HG02623 (cell line): ENCODE measurements around the gene METTL24.
"Not testable (repeated sequence)": the region's sequence is repeated elsewhere in the genome, so short reads cannot be mapped to it uniquely, and the experiment has no call there.

Experiments used
- ATAC-seq: cut with Tn5 transposase; IDR thresholded peaks from one replicate; pipeline ENCODE4 v1.9.1; 2021; ENCODE audit warnings: moderate library complexity; ENCODE audit not compliant: unreplicated experiment

Gene METTL24

DNA sequence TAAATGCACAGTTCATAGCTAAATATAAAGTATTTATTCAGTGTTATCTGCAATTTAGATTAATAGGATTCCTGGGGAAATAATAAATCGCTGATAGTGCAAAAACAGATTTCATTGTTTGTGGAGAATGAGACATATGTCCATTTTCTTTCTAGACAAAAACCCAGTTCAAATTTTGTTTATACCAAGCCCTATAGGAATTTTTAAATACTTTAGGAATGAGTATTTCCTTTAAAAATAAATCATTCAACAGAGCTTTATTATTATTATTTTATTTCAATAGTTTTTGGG, 86.5 kb downstream of the METTL24 start:
- no peak for ATAC-seq

DNA sequence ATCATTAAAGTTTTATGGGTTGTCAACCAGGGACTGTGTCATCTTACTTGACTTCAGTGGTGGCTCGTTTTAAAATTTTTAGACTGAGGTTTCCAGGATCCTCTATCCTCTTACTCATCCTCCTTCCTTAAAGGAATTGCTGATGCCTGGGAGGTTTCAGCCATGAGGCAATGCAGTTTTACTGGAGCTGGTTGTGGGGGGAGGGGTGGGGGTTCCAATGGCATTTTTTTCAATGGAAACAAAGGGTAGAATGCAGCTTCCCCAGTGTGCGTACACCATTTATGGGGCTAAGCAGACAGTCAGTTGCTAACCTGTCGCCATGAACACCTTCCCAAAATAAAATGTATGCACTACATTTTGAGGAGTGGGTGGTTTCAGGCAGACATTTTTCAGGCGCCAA, 88.0 kb downstream of the METTL24 start:
- ATAC-seq, result no peak

- no peak for ATAC-seq
Observed at GRCh38 chr6:110269623-110270022, 88.5 kb downstream of the METTL24 start.

DNA sequence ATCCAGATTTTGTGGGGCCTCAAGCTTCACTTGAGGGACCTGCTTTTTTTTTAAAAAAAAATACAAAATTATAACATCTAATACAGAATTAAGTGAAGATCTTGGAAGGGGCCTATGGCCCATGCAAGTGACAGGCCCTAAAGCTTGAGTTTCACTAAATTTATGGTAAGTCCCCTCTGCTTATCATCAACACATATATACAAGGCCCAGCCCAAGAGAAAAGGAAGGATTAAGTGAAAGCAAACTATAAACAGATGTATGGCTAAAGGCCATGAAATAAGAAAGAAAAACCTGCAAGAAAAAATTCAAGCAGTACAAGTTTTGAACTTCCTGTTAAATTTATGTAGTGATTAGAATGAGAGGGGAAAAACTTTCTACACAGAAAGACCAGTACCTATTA, 91.2 kb downstream of the METTL24 start:
- no peak for ATAC-seq

- no peak for ATAC-seq
Observed at GRCh38 chr6:110265273-110265672, 92.9 kb downstream of the METTL24 start.

DNA sequence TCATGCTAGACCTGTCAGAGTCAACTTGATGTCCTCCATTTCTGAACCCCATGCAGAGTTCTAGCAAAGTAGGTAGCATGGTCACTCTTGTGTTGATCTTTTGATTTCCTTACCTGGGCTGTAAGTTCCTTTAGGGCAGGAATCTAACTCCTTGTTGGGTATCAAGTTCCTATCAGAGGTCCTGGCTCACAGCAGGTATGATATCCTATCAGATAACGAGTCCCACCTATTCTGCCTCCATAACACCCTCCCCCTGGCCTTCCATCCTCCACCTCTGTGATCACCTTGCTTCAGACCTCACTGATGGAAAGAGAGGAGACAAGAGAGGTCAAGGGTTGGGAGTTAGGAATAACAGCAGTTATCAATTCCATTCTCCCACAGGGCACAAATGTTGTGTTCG, 101.8 kb downstream of the METTL24 start:
- ATAC-seq, result no peak

- no peak for ATAC-seq
Observed at GRCh38 chr6:110255211-110255750, 102.9 kb downstream of the METTL24 start.

DNA sequence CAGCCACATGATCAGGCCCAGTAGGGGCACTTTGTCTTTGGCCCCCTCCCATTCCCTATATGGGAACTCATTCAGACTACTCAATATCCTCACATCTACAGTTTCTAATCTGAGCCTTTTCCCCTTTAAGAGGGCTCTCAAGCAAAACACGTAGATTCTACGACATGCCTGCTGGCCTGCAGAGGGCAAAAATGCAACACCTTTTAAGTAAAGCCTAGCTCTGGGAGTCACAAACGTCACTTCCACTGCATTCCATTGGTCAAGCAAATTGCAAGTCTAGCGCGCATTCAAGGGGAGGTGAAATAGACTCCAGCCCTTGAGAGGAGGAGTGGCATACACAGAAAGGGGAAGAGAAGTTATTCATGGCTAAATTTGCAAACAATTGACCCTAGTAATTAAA, 107.3 kb downstream of the METTL24 start:
- no peak for ATAC-seq

DNA sequence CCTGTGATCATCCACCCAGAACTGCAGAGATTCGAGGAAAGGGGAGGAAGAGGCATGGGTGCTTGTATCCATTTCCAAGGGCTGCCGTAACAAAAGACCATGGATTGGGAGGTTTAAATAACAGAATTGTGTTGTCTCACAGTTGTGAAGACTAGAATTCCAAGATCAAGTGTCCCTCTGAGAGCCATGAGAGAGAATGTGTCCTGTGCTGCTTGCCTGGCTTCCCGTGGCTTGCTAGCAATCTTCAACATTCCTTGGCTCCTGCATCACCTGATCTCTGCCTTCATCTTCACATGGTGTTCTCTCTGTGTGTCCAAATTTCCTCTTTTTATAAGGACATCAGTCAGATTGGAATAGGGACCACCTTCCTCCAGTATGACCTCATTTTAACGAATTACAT, 108.1 kb downstream of the METTL24 start:
- ATAC-seq, result no peak

GRCh38 chr6:110246900-110247546, 111.1 kb downstream of the METTL24 start:
- ATAC-seq, result no peak

DNA sequence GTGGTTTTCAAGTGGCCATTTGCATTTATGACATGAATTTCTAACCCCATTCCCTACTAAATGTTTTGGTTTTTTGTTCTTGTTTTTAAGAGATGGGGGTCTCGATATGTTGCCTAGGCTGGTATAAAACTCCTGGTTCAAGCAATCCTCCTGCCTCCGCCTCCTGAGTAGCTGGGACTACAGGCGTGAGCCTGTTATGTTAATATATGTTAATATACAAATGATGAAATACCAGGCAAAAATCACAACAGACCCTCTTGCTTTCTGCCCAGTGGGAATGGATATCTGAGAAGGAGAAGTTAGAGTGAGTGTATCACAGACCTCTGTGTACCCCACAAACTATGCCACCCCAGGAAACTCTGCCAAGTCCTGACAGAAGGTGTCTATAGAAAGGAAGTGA, 111.8 kb downstream of the METTL24 start:
- no peak for ATAC-seq

- ATAC-seq, result not testable (repeated sequence)
Observed at GRCh38 chr6:110244621-110245020, 113.5 kb downstream of the METTL24 start.

- ATAC-seq, result no peak
Observed at GRCh38 chr6:110239526-110240274, 118.4 kb downstream of the METTL24 start.

GRCh38 chr6:110236007-110236406, 122.1 kb downstream of the METTL24 start:
- not testable (repeated sequence) for ATAC-seq

DNA sequence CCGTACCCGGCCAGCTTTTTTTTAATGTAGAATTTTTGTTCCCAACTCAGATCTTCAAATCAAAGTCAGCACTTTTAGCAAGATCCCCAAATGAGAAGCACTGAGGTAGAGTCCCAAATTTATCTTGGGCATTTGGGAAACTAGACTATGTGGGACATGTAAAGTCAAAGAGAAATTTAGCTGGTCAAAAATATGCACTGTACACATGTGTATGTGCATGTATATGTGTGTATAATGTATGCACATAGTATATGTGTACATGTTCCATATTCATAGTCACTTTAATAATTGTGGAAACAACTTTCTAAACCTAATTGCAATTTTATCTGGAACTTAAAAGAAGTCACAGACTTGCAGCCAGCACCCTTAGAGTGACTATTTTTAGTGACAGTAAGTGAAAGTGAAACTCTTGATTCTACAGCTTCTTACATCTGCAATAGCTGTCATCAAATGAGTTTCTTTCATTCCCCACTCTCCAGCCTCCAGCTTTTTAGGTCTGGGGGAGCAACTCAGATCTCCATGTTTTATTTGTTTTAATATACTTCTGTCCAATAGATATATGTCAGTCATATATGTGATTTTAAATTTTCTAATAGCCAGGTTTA, 124.3 kb downstream of the METTL24 start:
- ATAC-seq, result peak; percentile 86

DNA sequence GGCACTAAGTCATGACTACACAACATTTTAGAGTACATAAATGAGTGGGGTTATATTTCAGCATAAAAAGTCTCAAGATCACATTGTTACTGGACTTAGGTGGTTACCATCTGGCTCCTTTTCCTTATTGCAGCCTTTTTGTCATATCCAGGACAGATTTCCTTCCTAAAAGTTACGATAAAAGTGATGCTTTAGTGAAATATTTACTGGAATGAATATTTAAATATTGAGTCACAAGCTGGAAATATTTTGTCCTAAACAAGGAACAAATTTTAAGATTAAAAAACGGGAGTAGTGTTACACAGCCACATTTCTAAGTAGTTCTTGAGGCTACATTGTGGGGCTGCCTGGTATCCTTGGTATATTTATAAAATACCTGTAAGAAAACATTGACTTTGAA, 125.7 kb downstream of the METTL24 start:
- ATAC-seq, result no peak

DNA sequence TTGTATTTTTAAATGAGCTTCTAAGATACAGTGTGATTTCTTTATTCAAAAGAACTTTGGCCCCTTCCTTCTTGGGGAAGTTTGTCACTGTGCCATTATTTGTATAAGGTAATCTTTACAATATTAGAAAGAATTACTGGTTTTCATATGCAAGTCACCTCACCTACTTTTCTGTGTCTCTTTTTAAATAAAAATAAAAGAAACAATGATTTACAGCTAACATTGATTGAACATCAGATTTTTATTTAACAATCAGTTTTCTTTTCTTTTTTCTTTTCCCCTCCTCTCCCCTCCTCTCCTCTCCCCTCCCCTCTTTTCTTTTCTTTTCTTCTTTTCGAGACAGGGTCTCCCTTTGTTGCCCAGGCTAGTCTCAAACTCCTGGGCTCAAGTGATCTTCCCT, 131.9 kb downstream of the METTL24 start:
- ATAC-seq, result no peak

- ATAC-seq, result no peak
Observed at GRCh38 chr6:110221738-110222137, 136.4 kb downstream of the METTL24 start.

- no peak for ATAC-seq
Observed at GRCh38 chr6:110217266-110217665, 140.9 kb downstream of the METTL24 start.

- no peak for ATAC-seq
Observed at GRCh38 chr6:110216140-110216539, 142.0 kb downstream of the METTL24 start.

DNA sequence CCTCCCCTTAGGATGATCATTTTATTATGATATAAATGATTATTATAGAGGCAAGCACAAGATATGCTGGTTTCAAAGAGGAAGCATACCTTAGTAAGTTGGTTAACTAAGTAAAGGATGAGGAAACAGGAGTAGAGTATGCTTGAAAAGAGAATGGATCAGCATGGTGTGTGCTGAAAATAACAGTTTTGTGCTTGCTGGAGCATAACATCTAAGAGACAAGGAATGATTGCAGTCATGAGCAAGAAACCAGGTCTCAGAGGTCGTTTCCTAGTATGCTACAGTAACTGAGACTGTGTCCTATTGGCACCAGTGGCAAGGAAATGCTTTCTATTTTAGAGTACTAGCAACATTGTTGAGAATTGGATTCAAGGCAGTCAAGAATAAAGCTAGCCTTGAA, 143.8 kb downstream of the METTL24 start:
- no peak for ATAC-seq

DNA sequence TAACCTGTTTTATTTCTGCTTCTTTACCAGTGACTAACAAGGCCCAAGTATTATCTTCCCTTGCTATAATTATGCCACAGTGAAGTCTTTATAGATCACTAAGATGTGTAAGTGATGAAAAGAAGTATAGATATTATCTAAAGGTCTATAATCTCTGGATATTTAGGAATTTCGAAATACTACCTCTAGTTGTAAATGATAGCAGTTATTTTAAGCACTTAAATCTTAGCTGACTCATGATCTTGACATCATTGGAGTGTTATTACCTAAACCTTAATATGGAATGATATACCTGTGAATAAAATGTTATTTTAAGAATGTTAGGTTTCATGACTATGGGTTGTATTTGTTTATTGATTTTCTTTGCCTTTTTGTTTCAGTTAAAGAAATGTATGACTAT, 146.4 kb downstream of the METTL24 start:
- ATAC-seq, result no peak
